GM19099 (cell line): Measurements from ENCODE around the gene CFL2.
A peak's percentile ranks its signal among the peaks of the same experiment; 100 is the strongest.

Source experiments
- POLR2A ChIP-seq: IDR thresholded peaks from 3 replicates; pipeline ENCODE4 v1.6.1; 2011; ENCODE audit warnings: low read depth; ENCODE audit not compliant: insufficient read length; ENCODE audit errors: extremely low read depth

Gene CFL2

GRCh38 chr14:34714320-34715126 lies at the start of gene CFL2:
TSS of gene CFL2 (minus strand) at chr14:34714593. CDS start at chr14:34714540, 53 bp downstream.
- TF ChIP-seq POLR2A, result peak; percentile 66

DNA sequence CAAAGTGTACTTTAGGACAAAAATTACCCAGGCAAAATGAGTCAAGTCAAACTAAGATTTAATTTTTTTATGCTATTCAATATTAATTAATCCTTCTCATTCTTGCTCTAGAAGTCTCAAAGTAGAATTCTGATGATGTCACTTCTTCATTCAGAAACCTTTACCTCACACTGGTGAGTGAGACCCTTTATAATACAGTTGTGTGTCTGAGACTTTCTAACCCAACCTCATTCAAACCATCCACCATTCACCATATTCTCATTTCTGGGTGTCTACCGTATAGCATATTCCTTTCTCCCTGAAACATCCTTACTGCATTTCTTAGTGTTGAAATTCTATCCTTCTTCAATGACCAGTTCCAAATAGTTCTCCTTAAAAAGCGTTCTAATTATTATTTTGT lies 40.8 kb upstream of the CFL2 start:
- no peak for TF ChIP-seq POLR2A

DNA sequence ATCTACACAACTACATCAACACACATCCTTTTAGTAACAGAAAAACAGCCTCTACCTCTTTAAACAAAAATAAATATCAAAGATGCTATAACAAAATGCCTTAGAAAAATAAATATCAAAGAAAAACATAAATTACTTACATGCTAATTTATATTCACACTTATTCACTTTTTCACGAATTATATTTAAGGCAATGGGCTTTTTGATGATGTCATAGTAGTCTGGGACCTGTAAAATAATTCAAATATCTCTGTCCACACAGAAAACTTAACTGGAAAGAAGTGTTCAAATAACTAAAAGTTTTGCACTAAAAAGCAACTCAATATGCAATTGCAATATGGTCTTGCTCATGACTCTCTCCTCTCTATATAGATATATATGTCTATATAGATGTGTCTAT lies 40.3 kb upstream of the CFL2 start:
- no peak for TF ChIP-seq POLR2A

GRCh38 chr14:34750670-34751069 lies 36.3 kb upstream of the CFL2 start:
- no peak for TF ChIP-seq POLR2A

GRCh38 chr14:34750233-34750632 lies 35.8 kb upstream of the CFL2 start:
- no peak for TF ChIP-seq POLR2A

GRCh38 chr14:34749408-34749807 lies 35.0 kb upstream of the CFL2 start:
- TF ChIP-seq POLR2A, result no peak

- TF ChIP-seq POLR2A, result no peak
Measured at GRCh38 chr14:34742270-34743115, 28.1 kb upstream of the CFL2 start.

DNA sequence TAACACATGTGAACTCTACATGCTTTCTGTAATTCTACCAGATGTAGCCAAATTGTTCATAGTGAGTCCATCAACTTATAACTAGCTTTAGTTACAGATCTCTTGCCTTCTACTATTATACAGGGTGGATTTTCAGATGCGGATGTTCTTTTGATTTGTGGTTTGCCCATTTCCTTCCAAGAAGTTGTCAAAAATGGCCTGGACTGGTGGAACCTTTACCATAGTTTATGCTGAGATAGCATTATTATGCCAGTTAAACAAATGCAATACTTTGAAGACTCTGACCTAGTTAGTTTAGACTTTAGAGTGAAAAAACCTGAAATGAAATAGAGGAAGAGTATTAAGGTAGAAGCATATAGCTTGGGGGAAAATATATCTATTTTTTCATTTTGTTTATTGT lies 27.4 kb upstream of the CFL2 start:
- TF ChIP-seq POLR2A, result no peak

GRCh38 chr14:34733245-34733644 lies 18.9 kb upstream of the CFL2 start:
- no peak for TF ChIP-seq POLR2A

DNA sequence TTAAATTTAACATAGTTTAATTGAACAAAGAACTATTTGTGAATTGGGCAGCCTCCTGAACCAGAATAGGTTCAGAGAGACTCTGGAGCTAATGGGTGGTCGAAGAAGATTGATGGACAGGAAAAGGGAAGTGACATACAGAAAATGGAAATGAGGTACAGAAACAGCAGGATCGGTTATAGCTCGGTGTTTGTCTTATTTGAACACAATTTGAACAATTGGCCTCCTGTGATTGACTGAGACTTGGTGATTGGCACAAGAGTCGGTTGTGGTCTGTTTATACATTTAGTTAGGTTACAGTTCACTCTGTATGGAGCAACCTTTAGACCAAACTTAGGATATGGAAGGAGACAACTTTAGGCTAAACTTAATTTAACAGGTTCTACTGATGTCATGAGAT lies 18.4 kb upstream of the CFL2 start:
- TF ChIP-seq POLR2A, result no peak

- no peak for TF ChIP-seq POLR2A
Measured at GRCh38 chr14:34723867-34724266, 9.5 kb upstream of the CFL2 start.

- no peak for TF ChIP-seq POLR2A
Measured at GRCh38 chr14:34722723-34723545, 8.5 kb upstream of the CFL2 start.

- TF ChIP-seq POLR2A, result no peak
Measured at GRCh38 chr14:34721129-34721528, 6.7 kb upstream of the CFL2 start.

DNA sequence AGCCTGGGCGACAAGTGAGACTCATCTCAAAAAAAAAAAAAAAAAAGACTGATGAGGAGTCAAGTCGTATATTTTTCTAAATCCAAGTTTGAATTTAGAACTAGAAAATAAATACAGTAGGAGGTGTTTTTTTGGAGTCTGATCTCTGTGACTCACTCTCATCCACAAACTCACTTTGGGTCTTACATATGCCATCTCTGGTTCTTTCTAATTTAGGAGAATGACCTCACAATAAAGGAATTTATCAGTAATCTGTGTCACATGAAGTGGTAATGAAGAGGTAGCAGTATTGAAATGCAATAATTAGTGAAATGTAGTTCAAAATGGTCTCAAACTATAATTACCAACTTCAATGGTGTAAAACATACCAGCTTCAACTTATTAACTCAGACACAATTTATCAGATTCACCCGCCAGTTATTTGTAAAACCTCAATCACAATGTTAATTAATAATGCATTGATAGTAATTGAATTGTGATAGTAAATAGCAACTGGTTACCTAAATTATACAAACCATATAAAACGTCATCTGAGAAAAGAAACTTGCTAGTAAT lies 4.4 kb upstream of the CFL2 start:
- TF ChIP-seq POLR2A, result no peak
